OCI-LY7 (cell line): ENCODE data around the gene CUL2. TPM values are rescaled to one million over a fixed set of nuclear protein-coding genes. Genes with fewer than 3 reads are reported as not detected.

Source experiments
- BruUV-seq: library from RNA; stranded (reverse); fragments of 400-500 nt; replicated peaks from 2 replicates; lab custom pipeline; 2021; lab: Mats Ljungman, UMichigan
- CTCF ChIA-PET: fragments of 300-600 bp; sonication (Branson Sonifier 250); formaldehyde crosslinking; loops from one replicate; lab custom pipeline; 2022; ENCODE audit warnings: antibody characterized with exemption; ENCODE audit not compliant: unreplicated experiment; lab: Charles Lee
- POLR2A ChIA-PET: fragments of 300-600 bp; sonication (Branson Sonifier 250); formaldehyde crosslinking; loops from one replicate; lab custom pipeline; 2022; ENCODE audit warnings: antibody characterized with exemption; lab: Charles Lee
- DNase-seq: peaks from one replicate; pipeline ENCODE4 v3.0.0-alpha.2; 2015; ENCODE audit warnings: low spot score
- H2AFZ ChIP-seq: fragments of 200-600 bp; sonication (generic), shearing (Covaris generic); 2 replicates; pipeline ENCODE4 v1.6.1; 2014; ENCODE audit warnings: mild to moderate bottlenecking, antibody characterized with exemption, low read length, moderate library complexity
- H3K27ac ChIP-seq: fragments of 200-600 bp; sonication (generic); 2 replicates; pipeline ENCODE4 v1.5.1; 2014; ENCODE audit warnings: mixed run types, low read depth, mild to moderate bottlenecking, moderate library complexity, low read length, inconsistent platforms; ENCODE audit not compliant: poor library complexity, severe bottlenecking
- H3K36me3 ChIP-seq: fragments of 200-600 bp; sonication (generic); 2 replicates; pipeline ENCODE4 v1.6.1; 2014; ENCODE audit warnings: mild to moderate bottlenecking, antibody characterized with exemption, low read length, moderate library complexity, mixed read lengths; ENCODE audit not compliant: insufficient read depth
- H3K4me1 ChIP-seq: fragments of 200-600 bp; sonication (generic); 2 replicates; pipeline ENCODE4 v1.5.1; 2014; ENCODE audit warnings: mild to moderate bottlenecking, low read length; ENCODE audit not compliant: insufficient read depth, poor library complexity, severe bottlenecking
- H3K4me2 ChIP-seq: fragments of 200-600 bp; sonication (generic); 2 replicates; pipeline ENCODE4 v1.6.1; 2014; ENCODE audit warnings: mild to moderate bottlenecking, low read length
- H3K4me3 ChIP-seq: fragments of 200-600 bp; sonication (generic); 2 replicates; pipeline ENCODE4 v1.5.1; 2014; ENCODE audit warnings: mild to moderate bottlenecking, low read depth, low read length; ENCODE audit not compliant: poor library complexity, severe bottlenecking
- H3K79me2 ChIP-seq: fragments of 200-600 bp; sonication (generic); 2 replicates; pipeline ENCODE4 v1.6.1; 2016; ENCODE audit warnings: low read depth, mild to moderate bottlenecking, low read length, moderate library complexity, mixed read lengths; ENCODE audit not compliant: insufficient read depth
- H3K9me2 ChIP-seq: fragments of 200-600 bp; sonication (generic); 2 replicates; pipeline ENCODE4 v1.6.1; 2016; ENCODE audit warnings: mild to moderate bottlenecking, low read length, mixed read lengths; ENCODE audit not compliant: insufficient read depth
- H3K9me3 ChIP-seq: fragments of 200-600 bp; sonication (generic); 2 replicates; pipeline ENCODE4 v1.6.1; 2014; ENCODE audit warnings: mild to moderate bottlenecking, mixed run types, low read length, mixed read lengths
- H4K20me1 ChIP-seq: fragments of 200-600 bp; sonication (generic); 2 replicates; pipeline ENCODE4 v1.6.1; 2014; ENCODE audit warnings: mild to moderate bottlenecking, antibody characterized with exemption, low read length, moderate library complexity, mixed read lengths; ENCODE audit not compliant: insufficient read depth
- EZH2phosphoT487 ChIP-seq: fragments of 200-600 bp; sonication (generic); IDR thresholded peaks from 2 replicates; pipeline ENCODE4 v1.6.1; 2018; ENCODE audit warnings: low read depth, borderline replicate concordance, mild to moderate bottlenecking, mixed run types, antibody characterized with exemption, low read length, moderate library complexity, mixed read lengths
- intact Hi-C: fragments of 100-400 bp; cut with micrococcal nuclease; formaldehyde crosslinking; loops from one replicate; pipeline ENCODE4 v1.10.0; 2022; ENCODE audit not compliant: unreplicated experiment
- total RNA-seq, 2 experiments: library from RNA; depleted of rRNA in 1 of 2; stranded (reverse); fragments of >200 nt in 1 of 2; shearing (Covaris generic) in 1 of 2; gene quantifications; 2 replicates each; pipeline ENCODE4 v1.2.3, GENCODE V29; 2014 to 2022
- TF ChIP-seq, protein P1 (sequence below): fragments of 200-600 bp; sonication (generic); conservative IDR thresholded peaks from 2 replicates; pipeline ENCODE4 v1.5.1; 2014; ENCODE audit warnings: mild to moderate bottlenecking, antibody characterized with exemption, low read length, moderate library complexity, mixed read lengths

CUL2 gene
- total RNA-seq, 2 experiments from 2014 or later, result 25.5 to 40.4 TPM

DNA sequence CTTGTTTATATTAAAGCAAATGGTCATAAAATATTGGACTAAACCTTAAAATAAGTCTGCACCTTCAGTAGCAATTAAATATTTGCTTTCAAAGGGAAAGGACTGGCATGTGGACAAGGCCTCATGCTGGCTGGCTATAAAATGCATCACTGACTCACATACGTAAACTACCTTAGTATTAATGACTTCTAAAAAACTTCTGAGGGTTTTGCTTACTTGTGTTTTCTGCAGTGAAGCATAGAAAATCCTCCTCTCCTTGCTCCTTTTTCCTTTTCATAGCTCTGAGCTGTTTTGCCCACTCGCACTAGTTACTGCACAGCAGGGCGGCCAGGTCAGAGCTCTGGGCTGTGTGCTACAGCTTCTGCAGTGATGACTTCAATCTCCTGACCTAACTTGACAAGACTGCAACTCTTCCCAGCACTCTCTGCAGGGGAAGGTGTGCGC lies 82.3 kb downstream of the CUL2 start:
- Histone ChIP-seq H3K4me1 (no peaks in the 10 kb centered on the region), H3K4me3 (no peak overlapping the region), H3K9me3 (no peaks in the 10 kb centered on the region), H3K9me2 (no peaks in the 10 kb centered on the region), H3K79me2 (no peaks in the 10 kb centered on the region), H3K4me2 (no peak overlapping the region), H2AFZ (no peak overlapping the region), H4K20me1 (no peaks in the 10 kb centered on the region), H3K36me3 (peaks cover 32% of the 10 kb centered on the region), H3K27ac (no peak overlapping the region)
- TF ChIP-seq EZH2phosphoT487, result no peak
- TF ChIP-seq, protein P1, sequence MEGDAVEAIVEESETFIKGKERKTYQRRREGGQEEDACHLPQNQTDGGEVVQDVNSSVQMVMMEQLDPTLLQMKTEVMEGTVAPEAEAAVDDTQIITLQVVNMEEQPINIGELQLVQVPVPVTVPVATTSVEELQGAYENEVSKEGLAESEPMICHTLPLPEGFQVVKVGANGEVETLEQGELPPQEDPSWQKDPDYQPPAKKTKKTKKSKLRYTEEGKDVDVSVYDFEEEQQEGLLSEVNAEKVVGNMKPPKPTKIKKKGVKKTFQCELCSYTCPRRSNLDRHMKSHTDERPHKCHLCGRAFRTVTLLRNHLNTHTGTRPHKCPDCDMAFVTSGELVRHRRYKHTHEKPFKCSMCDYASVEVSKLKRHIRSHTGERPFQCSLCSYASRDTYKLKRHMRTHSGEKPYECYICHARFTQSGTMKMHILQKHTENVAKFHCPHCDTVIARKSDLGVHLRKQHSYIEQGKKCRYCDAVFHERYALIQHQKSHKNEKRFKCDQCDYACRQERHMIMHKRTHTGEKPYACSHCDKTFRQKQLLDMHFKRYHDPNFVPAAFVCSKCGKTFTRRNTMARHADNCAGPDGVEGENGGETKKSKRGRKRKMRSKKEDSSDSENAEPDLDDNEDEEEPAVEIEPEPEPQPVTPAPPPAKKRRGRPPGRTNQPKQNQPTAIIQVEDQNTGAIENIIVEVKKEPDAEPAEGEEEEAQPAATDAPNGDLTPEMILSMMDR, result no peak
- ChIA-PET POLR2A (interaction anchor here (0.7 kb wide), 1 partner anchor 1707 kb away, joined by 3 read pairs; no protein-coding TSS in a partner anchor), CTCF (no interaction called here)
- intact Hi-C loops, result no loop called here
- no peak for DNase-seq
- no TSS peak for BruUV-seq

DNA sequence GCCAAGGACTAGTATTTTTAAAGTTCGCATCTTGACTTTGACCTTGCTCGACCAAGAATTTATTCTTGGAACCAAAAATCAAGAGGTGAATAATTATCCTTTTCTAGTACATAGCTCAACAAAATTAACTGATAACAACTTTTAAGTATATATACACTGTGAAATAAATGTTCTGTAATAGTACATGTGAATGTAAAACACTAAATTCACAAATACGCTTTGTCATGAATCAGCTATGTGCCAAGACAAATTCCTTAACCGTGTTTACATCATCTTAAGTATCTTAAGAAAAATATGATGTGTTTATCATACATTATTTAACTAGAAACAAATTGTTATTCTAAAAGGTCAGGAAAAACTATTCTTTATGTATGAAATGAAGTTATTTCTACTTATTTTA lies 83.3 kb downstream of the CUL2 start:
- BruUV-seq, result no TSS peak
- Histone ChIP-seq H3K9me2 (no peaks in the 10 kb centered on the region), H3K36me3 (peaks cover 22% of the 10 kb centered on the region), H3K27ac (no peak overlapping the region), H4K20me1 (no peaks in the 10 kb centered on the region), H3K4me3 (no peak overlapping the region), H3K4me1 (no peaks in the 10 kb centered on the region), H3K79me2 (no peaks in the 10 kb centered on the region), H3K9me3 (no peaks in the 10 kb centered on the region), H3K4me2 (no peak overlapping the region), H2AFZ (no peak overlapping the region)
- DNase-seq, result no peak
- intact Hi-C loops, result no loop called here
- TF ChIP-seq, protein P1, result no peak
- TF ChIP-seq EZH2phosphoT487, result no peak
- ChIA-PET CTCF (interaction anchor here (0.9 kb wide), 1 partner anchor 16 kb away, joined by 3 read pairs; no protein-coding TSS in a partner anchor), POLR2A (interaction anchor here (0.6 kb wide), 1 partner anchor 64 kb away, joined by 3 read pairs; no protein-coding TSS in a partner anchor)

DNA sequence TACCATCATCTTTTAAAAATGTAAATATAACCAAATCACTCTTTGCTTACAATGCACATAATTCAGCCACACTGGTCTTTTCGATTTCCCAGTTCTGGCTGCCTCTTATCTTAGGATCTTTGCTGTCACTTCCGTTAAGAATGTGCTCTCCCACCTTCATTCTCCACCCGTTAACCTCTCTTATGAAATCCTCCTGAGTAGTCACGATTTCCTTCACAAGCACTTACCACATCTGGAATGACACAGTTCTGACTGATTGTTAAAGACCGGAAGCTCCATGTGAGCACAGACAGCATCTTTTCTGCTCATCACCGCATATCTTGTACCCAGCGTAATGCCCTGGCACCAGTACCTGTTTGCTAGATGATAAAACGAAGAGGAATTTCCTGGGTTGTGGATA lies 84.3 kb downstream of the CUL2 start:
- intact Hi-C loops, result no loop called here
- Histone ChIP-seq H3K79me2 (no peaks in the 10 kb centered on the region), H3K4me3 (no peak overlapping the region), H3K27ac (no peak overlapping the region), H3K4me1 (no peaks in the 10 kb centered on the region), H2AFZ (no peak overlapping the region), H3K9me3 (no peaks in the 10 kb centered on the region), H3K36me3 (peaks cover 15% of the 10 kb centered on the region), H4K20me1 (no peaks in the 10 kb centered on the region), H3K9me2 (no peaks in the 10 kb centered on the region), H3K4me2 (no peak overlapping the region)
- ChIA-PET POLR2A (interaction anchor here (0.6 kb wide), 1 partner anchor 123 kb away, joined by 5 read pairs; no protein-coding TSS in a partner anchor), CTCF (interaction anchor here (0.9 kb wide), 1 partner anchor 17 kb away, joined by 3 read pairs; no protein-coding TSS in a partner anchor)
- DNase-seq, result no peak
- BruUV-seq, result no TSS peak
- no peak for TF ChIP-seq EZH2phosphoT487
- TF ChIP-seq, protein P1, result no peak
